Nephron progenitor cell (in vitro differentiated cells): ENCODE measurements around the gene FLVCR1.
"Not testable (repeated sequence)": the region's sequence is repeated elsewhere in the genome, so short reads cannot be mapped to it uniquely, and the experiment has no call there.

Experiments
- DNase-seq: peaks from one replicate; pipeline ENCODE4 v3.0.0; 2021
- H3K27ac Mint-ChIP-seq: 2 replicates; pipeline ENCODE4 v1.8.0; 2021; ENCODE audit warnings: mild to moderate bottlenecking, moderate library complexity, mixed read lengths
- H3K27me3 Mint-ChIP-seq: 2 replicates; pipeline ENCODE4 v1.8.0; 2021; ENCODE audit warnings: mild to moderate bottlenecking, low read depth, mixed read lengths; ENCODE audit not compliant: poor library complexity
- H3K36me3 Mint-ChIP-seq: 2 replicates; pipeline ENCODE4 v1.8.0; 2021; ENCODE audit warnings: low read depth, mixed read lengths
- H3K4me1 Mint-ChIP-seq: 2 replicates; pipeline ENCODE4 v1.8.0; 2021; ENCODE audit warnings: mixed read lengths
- H3K4me3 Mint-ChIP-seq: 2 replicates; pipeline ENCODE4 v1.8.0; 2021; ENCODE audit warnings: mild to moderate bottlenecking, moderate library complexity, mixed read lengths
- H3K9me3 Mint-ChIP-seq: 2 replicates; pipeline ENCODE4 v1.8.0; 2021; ENCODE audit warnings: mild to moderate bottlenecking, moderate library complexity, mixed read lengths
- CTCF ChIP-seq: fragments of 200-600 bp; sonication (generic); IDR thresholded peaks from 2 replicates; pipeline ENCODE4 v1.5.0; 2021; ENCODE audit warnings: antibody characterized with exemption

FLVCR1 gene

DNA sequence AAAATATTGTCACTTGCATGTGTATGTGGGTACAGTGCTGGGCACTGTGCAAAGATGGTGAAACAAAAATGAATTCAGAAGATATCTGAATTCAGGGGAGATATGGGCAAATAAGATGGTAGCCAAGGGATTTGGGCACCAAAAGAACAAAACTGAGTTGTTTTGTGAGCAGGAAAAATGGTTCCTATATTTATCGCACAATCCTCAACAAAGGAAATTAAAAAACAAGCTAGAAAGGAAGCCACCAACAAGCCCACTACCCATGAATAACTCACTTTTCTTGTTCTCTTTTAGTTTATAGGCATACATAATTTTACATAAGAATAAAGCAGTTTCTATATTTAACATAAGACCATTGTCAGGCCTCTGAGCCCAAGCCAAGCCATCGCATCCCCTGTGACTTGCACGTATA, 51.6 kb downstream of the FLVCR1 start:
- TF ChIP-seq CTCF = no peak
- no peak for DNase-seq
- H3K27ac Mint-ChIP-seq = no peak overlapping the region
- peaks cover 17% of the 10 kb centered on the region for H3K9me3 Mint-ChIP-seq
- H3K4me1 Mint-ChIP-seq = peaks cover 29% of the 10 kb centered on the region
- peaks cover 14% of the 10 kb centered on the region for H3K36me3 Mint-ChIP-seq
- H3K4me3 Mint-ChIP-seq = no peak overlapping the region
- peaks cover 75% of the 10 kb centered on the region for H3K27me3 Mint-ChIP-seq

DNA sequence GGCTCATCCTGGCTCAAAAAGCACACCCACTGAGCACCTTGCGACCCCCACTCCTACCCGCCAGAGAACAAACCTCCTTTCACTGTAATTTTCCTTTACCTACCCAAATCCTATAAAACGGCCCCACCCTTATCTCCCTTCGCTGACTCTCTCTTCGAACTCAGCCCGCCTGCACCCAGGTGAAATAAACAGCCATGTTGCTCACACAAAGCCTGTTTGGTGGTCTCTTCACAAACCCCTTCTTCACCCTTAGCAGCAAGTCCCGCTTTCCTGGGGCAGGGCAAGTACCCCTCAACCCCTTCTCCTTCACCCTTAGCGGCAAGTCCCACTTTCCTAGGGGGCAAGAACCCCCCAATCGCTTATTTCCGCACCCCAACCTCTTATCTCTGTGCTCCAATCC, 52.1 kb downstream of the FLVCR1 start:
- not testable (repeated sequence) for H3K4me3 Mint-ChIP-seq, H3K27ac Mint-ChIP-seq, DNase-seq, H3K36me3 Mint-ChIP-seq
- Mint-ChIP-seq H3K4me1 (peaks cover 34% of the 10 kb centered on the region), H3K27me3 (peaks cover 75% of the 10 kb centered on the region), H3K9me3 (peaks cover 11% of the 10 kb centered on the region)

DNA sequence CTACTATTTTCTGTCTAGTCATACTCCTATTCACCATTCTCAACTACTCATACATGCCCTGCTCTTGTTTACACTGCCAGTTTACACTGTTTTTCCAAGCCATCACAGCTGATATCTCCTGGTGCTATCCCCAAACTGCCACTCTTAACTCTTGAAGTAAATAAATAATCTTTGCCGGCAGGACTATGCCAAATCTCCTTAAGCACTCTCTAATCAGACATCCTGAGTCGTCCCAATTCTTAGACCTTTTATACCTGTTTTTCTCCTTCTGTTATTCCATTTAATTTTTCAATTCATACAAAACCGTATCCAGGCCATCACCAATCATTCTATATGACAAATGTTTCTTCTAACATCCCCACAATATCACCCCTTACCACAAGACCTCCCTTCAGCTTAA, 55.6 kb downstream of the FLVCR1 start:
- Mint-ChIP-seq H3K27me3 (peaks cover 66% of the 10 kb centered on the region), H3K4me1 (peaks cover 54% of the 10 kb centered on the region)
- not testable (repeated sequence) for H3K9me3 Mint-ChIP-seq, DNase-seq, H3K4me3 Mint-ChIP-seq, H3K27ac Mint-ChIP-seq, H3K36me3 Mint-ChIP-seq

DNA sequence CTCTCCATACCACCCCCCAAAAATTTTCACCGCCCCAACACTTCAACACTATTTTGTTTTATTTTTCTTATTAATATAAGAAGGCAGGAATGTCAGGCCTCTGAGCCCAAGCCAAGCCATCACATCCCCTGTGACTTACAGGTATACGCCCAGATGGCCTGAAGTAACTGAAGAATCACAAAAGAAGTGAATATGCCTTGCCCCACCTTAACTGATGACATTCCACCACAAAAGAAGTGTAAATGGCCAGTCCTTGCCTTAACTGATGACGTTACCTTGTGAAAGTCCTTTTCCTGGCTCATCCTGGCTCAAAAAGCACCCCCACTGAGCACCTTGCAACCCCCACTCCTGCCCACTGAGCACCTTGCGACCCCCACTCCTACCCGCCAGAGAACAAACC, 56.0 kb downstream of the FLVCR1 start:
- Mint-ChIP-seq H3K27me3 (peaks cover 62% of the 10 kb centered on the region), H3K4me1 (peaks cover 54% of the 10 kb centered on the region)
- not testable (repeated sequence) for H3K36me3 Mint-ChIP-seq, H3K27ac Mint-ChIP-seq, H3K9me3 Mint-ChIP-seq, DNase-seq, H3K4me3 Mint-ChIP-seq

GRCh38 chr1:212914789-212915188, 56.7 kb downstream of the FLVCR1 start:
- no peak for TF ChIP-seq CTCF
- Mint-ChIP-seq H3K9me3 (no peaks in the 10 kb centered on the region), H3K4me1 (peaks cover 54% of the 10 kb centered on the region), H3K4me3 (no peak overlapping the region), H3K27ac (no peak overlapping the region), H3K27me3 (peaks cover 55% of the 10 kb centered on the region), H3K36me3 (peaks cover 4% of the 10 kb centered on the region)
- no peak for DNase-seq

DNA sequence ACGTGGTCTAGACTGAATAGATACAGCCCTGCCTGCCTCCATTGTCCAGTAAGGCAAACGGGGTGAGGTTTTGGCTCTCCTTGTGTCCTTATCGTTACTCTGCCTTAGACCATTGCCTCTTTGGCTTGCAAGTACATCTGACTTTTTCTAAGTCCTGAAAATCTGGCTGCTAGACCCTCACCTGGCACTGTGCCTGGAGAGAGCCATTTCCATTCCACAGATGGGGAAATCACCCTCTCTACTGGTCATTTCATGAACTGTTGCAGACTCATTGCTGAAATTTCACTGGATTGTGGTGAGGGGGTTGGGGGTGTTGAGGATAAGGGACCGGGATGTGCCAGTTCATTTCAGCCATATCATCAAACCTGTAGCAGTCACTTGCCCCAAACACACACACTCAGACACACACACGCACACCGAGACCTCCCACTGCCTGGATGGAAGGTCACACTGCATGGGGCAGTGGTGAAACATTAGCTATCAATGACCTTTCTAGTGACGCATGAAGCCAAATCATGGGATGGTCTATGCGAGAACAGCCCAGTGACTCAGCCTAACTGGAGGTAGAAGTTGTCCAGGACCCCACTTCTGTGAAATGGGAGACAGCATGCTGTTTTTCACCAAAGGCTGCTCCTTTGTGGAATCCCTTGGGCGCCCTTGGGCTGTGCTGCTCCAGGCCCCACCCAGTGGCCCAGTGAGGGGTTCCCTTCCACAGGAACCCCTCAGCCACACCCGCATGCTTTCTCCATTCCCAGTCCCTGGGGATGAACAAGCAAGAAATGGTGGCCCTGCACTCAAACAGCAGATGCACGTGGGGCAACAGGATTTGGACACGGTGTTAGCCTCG, 57.4 kb downstream of the FLVCR1 start:
- peak; percentile 15 for TF ChIP-seq CTCF
- H3K36me3 Mint-ChIP-seq = no peaks in the 10 kb centered on the region
- H3K4me1 Mint-ChIP-seq = peaks cover 54% of the 10 kb centered on the region
- peaks cover 48% of the 10 kb centered on the region for H3K27me3 Mint-ChIP-seq
- DNase-seq = no peak
- H3K4me3 Mint-ChIP-seq = no peak overlapping the region
- no peaks in the 10 kb centered on the region for H3K9me3 Mint-ChIP-seq
- H3K27ac Mint-ChIP-seq = no peak overlapping the region

DNA sequence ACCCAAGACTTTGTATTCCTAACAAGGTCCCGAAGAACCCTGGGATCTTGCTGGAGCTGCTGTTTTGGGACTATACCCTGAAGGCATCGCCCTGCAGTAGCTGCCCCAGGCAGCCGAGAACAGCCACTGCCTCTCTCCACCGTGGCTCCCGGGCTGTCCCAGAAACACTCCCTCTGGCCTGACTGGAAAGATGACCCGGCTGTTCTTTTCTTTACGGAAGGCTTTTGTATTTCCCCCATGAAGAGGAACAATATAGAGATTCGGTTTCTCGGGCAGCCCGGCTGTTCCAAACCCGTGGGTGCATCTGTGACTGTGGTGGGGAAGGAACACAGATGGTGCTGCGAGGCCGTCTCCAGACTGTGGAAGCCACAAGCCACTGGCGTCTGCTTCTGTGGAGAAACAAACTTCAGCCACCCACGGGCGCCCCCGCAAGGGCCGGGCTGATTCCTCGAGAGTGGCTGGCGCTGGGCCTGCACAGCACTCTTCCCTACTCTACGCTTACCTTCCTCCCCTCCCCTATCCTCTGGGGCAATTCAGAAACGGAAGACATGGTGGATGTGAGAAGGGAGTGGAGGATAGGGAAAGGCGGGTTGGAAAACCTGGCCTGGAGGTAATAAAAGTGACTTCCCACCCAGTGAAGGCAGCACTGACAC, 58.5 kb downstream of the FLVCR1 start:
- DNase-seq = peak; percentile 24
- H3K27ac Mint-ChIP-seq = peak overlapping the region; percentile 60
- no peaks in the 10 kb centered on the region for H3K9me3 Mint-ChIP-seq
- H3K36me3 Mint-ChIP-seq = no peaks in the 10 kb centered on the region
- peaks cover 49% of the 10 kb centered on the region for H3K4me1 Mint-ChIP-seq
- TF ChIP-seq CTCF = no peak
- H3K27me3 Mint-ChIP-seq = peaks cover 37% of the 10 kb centered on the region
- H3K4me3 Mint-ChIP-seq = no peak overlapping the region
